Hepatocyte (in vitro differentiated cells): ENCODE results near the gene PSME1. TPM values are rescaled to one million over a fixed set of nuclear protein-coding genes. Genes with fewer than 3 reads are reported as not detected.

Experiments
- DNase-seq: peaks from one replicate; pipeline ENCODE4 v3.0.0-alpha.2; 2016; ENCODE audit warnings: low spot score
- H2AFZ ChIP-seq: fragments of 200-600 bp; sonication (generic); 2 replicates; pipeline ENCODE4 v1.6.0; 2016; ENCODE audit warnings: antibody characterized with exemption, mild to moderate bottlenecking
- H3K27ac ChIP-seq: fragments of 200-600 bp; sonication (generic); 2 replicates; pipeline ENCODE4 v1.5.1; 2016; ENCODE audit warnings: mild to moderate bottlenecking
- H3K27me3 ChIP-seq: fragments of 200-600 bp; sonication (generic); 2 replicates; pipeline ENCODE4 v1.6.1; 2016
- H3K36me3 ChIP-seq: fragments of 200-600 bp; sonication (generic); replicated peaks from 2 replicates; pipeline ENCODE4 v1.5.1; 2016; ENCODE audit warnings: low read depth; ENCODE audit not compliant: insufficient read depth
- H3K4me1 ChIP-seq: fragments of 200-600 bp; sonication (generic); 2 replicates; pipeline ENCODE4 v1.5.1; 2016; ENCODE audit warnings: mild to moderate bottlenecking, moderate library complexity; ENCODE audit not compliant: insufficient read depth
- H3K4me2 ChIP-seq: fragments of 200-600 bp; sonication (generic); 2 replicates; pipeline ENCODE4 v1.6.0; 2016
- H3K4me3 ChIP-seq: fragments of 200-600 bp; sonication (generic); 2 replicates; pipeline ENCODE4 v1.5.1; 2016; ENCODE audit warnings: mild to moderate bottlenecking
- H3K79me2 ChIP-seq: fragments of 200-600 bp; sonication (generic); 2 replicates; pipeline ENCODE4 v1.6.0; 2017; ENCODE audit warnings: mild to moderate bottlenecking
- H3K9me2 ChIP-seq: fragments of 200-600 bp; sonication (generic); replicated peaks from 2 replicates; pipeline ENCODE4 v1.6.0; 2017; ENCODE audit warnings: mild to moderate bottlenecking; ENCODE audit not compliant: insufficient read depth
- H3K9me3 ChIP-seq: fragments of 200-600 bp; sonication (generic); 2 replicates; pipeline ENCODE4 v1.5.1; 2016; ENCODE audit warnings: low read depth, mild to moderate bottlenecking
- H4K20me1 ChIP-seq: fragments of 200-600 bp; sonication (generic); 2 replicates; pipeline ENCODE4 v1.6.0; 2016; ENCODE audit warnings: mild to moderate bottlenecking; ENCODE audit not compliant: insufficient read depth, poor library complexity, severe bottlenecking
- EZH2 ChIP-seq: fragments of 200-600 bp; sonication (generic); IDR thresholded peaks from 2 replicates; pipeline ENCODE4 v1.6.1; 2016; ENCODE audit warnings: antibody characterized with exemption, mild to moderate bottlenecking, borderline replicate concordance
- EZH2phosphoT487 ChIP-seq: fragments of 200-600 bp; sonication (generic); IDR thresholded peaks from one replicate; pipeline ENCODE4 v1.6.1; 2018; ENCODE audit warnings: antibody characterized with exemption, mild to moderate bottlenecking, low read depth, moderate library complexity; ENCODE audit not compliant: unreplicated experiment, severe bottlenecking
- WGBS: methylation state at CpG from one replicate; pipeline ENCODE4 v1.1.6; 2016; ENCODE audit warnings: low lambda C conversion rate; ENCODE audit errors: missing lambda C conversion rate; 5-methylcytosine and 5-hydroxymethylcytosine counted together
- polyA plus RNA-seq: library from polyadenylated mRNA; unstranded; fragments of >200 nt; fragmentation: Nextera tagmentation; extraction: Ambion mirVana; gene quantifications from 2 replicates; pipeline ENCODE4 v1.2.1, GENCODE V29; 2016
- total RNA-seq: library from RNA; depleted of rRNA; stranded (reverse); fragments of >200 nt; gene quantifications from 2 replicates; pipeline ENCODE4 v1.2.3, GENCODE V29; 2014
- TF ChIP-seq, protein P1 (sequence below): fragments of 200-600 bp; sonication (generic); IDR thresholded peaks from 2 replicates; pipeline ENCODE4 v1.5.1; 2016; ENCODE audit warnings: antibody characterized with exemption, mild to moderate bottlenecking; ENCODE audit not compliant: poor library complexity

PSME1 gene
- total and polyA plus RNA-seq, 2 experiments from 2014 or later, result 123 to 238 TPM

DNA sequence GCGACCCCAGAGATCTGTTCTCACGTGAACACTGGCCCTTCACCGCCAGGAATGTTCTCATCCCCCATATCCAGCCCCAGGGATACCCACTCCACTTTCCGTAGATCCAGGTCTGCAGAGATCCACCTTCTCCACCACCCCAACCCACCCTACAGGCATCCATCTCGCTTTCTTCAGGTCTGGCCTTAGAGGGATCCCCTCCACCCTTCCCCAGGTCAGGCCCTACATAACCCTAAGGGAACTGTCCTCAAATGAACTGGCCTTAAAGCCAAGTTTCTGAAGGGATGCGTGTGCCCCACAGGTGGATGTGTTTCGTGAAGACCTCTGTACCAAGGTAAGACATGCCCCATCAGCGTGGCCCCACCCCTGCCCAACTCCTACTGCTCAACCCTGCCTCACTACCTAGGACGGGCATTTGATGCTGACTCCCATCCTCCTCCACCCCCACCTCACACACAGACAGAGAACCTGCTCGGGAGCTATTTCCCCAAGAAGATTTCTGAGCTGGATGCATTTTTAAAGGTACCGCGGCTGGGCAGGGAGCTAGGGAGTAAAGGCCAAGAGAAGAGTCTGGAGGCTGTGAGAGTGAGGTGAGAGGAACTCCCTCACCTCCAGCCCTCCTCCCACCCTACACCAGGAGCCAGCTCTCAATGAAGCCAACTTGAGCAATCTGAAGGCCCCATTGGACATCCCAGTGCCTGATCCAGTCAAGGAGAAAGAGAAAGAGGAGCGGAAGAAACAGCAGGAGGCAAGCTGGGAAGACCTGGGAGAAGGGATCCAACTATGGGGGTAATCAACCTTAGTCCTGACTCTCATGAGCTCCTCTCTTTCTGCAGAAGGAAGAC is 912 bp downstream of the PSME1 start:
- Histone ChIP-seq H2AFZ (no peak overlapping the region), H3K9me3 (no peaks in the 10 kb centered on the region), H4K20me1 (peaks cover 3% of the 10 kb centered on the region), H3K4me2 (peak overlapping the region; percentile 97), H3K9me2 (no peaks in the 10 kb centered on the region), H3K27ac (peak overlapping the region; percentile 89), H3K79me2 (peaks cover 43% of the 10 kb centered on the region), H3K4me3 (peak overlapping the region; percentile 95), H3K4me1 (peaks cover 7% of the 10 kb centered on the region), H3K27me3 (no peaks in the 10 kb centered on the region), H3K36me3 (no peaks in the 10 kb centered on the region)
- 39% methylated on average over 12 of the region's 13 CpGs for WGBS
- no peak for DNase-seq
- TF ChIP-seq, protein P1, sequence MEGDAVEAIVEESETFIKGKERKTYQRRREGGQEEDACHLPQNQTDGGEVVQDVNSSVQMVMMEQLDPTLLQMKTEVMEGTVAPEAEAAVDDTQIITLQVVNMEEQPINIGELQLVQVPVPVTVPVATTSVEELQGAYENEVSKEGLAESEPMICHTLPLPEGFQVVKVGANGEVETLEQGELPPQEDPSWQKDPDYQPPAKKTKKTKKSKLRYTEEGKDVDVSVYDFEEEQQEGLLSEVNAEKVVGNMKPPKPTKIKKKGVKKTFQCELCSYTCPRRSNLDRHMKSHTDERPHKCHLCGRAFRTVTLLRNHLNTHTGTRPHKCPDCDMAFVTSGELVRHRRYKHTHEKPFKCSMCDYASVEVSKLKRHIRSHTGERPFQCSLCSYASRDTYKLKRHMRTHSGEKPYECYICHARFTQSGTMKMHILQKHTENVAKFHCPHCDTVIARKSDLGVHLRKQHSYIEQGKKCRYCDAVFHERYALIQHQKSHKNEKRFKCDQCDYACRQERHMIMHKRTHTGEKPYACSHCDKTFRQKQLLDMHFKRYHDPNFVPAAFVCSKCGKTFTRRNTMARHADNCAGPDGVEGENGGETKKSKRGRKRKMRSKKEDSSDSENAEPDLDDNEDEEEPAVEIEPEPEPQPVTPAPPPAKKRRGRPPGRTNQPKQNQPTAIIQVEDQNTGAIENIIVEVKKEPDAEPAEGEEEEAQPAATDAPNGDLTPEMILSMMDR, result no peak
- no peak for TF ChIP-seq EZH2phosphoT487
- no peak for TF ChIP-seq EZH2

DNA sequence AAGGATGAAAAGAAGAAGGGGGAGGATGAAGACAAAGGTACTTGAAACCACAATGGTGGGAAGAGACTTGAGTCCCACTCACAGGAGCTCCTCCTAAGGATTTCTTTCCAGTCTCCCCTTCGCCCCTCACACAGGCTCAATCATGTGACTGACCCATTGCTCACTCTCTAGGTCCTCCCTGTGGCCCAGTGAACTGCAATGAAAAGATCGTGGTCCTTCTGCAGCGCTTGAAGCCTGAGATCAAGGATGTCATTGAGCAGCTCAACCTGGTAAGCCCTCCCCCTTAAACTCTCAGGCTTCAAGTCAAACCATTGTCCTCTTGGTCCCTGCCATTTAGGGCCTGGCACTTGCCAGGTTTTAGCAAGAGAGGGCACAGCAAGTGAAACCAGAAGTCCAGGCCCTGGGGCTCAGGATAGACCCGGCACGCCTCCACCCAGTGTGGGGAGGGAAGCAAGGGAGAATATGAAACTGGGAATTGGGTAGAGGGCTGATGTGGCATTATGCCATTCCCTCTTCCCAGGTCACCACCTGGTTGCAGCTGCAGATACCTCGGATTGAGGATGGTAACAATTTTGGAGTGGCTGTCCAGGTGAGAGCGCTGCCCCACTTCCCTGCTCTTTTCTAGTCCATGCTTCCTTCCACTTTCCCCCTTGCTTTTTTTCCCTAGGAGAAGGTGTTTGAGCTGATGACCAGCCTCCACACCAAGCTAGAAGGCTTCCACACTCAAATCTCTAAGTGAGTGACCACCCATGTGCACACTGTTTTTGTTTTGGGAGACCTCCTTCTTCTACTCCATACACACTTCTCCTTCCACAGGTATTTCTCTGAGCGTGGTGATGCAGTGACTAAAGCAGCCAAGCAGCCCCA is 1.8 kb downstream of the PSME1 start:
- 95% methylated on average over 8 of the region's 8 CpGs for WGBS
- Histone ChIP-seq H3K4me3 (no peak overlapping the region), H3K4me2 (no peak overlapping the region), H2AFZ (no peak overlapping the region), H3K9me2 (no peaks in the 10 kb centered on the region), H3K4me1 (peaks cover 7% of the 10 kb centered on the region), H3K36me3 (no peaks in the 10 kb centered on the region), H3K27ac (no peak overlapping the region), H4K20me1 (peaks cover 3% of the 10 kb centered on the region), H3K27me3 (no peaks in the 10 kb centered on the region), H3K9me3 (no peaks in the 10 kb centered on the region), H3K79me2 (peaks cover 43% of the 10 kb centered on the region)
- no peak for TF ChIP-seq EZH2
- TF ChIP-seq EZH2phosphoT487, result no peak
- TF ChIP-seq, protein P1, result no peak
- DNase-seq, result no peak

DNA sequence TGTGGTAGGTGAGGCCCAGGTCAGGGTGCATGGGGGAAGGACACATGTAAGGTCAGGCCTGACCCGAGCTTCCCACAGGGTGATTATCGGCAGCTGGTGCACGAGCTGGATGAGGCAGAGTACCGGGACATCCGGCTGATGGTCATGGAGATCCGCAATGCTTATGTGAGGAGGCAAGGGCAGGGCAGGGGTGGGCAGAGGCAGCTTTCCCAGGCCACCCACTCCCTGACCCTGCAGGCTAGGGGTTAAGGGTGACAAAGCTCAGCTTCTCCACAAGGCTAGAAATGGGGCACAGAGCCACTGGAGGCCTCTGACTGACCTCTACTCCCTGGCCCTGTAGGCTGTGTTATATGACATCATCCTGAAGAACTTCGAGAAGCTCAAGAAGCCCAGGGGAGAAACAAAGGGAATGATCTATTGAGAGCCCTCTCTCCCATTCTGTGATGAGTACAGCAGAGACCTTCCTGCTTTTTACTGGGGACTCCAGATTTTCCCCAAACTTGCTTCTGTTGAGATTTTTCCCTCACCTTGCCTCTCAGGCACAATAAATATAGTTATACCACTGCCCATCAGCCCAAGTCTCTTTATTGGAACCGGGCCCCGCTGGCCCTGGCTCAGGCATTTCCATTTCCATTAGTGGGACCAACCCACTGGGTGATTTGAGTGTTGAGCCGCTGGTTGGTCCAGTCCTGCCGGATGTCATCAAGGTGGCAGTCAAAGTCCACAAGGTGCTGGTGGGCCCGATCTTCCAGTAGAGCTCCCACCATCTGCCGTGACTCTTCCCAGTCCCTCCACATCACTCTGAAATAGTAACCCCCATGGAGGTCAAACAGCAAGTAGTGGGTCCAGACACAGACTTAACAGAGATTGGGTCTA is 2.6 kb downstream of the PSME1 start:
- TF ChIP-seq EZH2 (no peak), EZH2phosphoT487 (no peak)
- TF ChIP-seq, protein P1, result no peak
- Histone ChIP-seq H4K20me1 (peaks cover 3% of the 10 kb centered on the region), H3K36me3 (no peaks in the 10 kb centered on the region), H3K27ac (no peak overlapping the region), H3K4me3 (no peak overlapping the region), H3K4me2 (no peak overlapping the region), H3K79me2 (peaks cover 43% of the 10 kb centered on the region), H3K27me3 (no peaks in the 10 kb centered on the region), H3K9me3 (no peaks in the 10 kb centered on the region), H2AFZ (no peak overlapping the region), H3K4me1 (peaks cover 7% of the 10 kb centered on the region), H3K9me2 (no peaks in the 10 kb centered on the region)
- WGBS, result 96% methylated on average over 13 of the region's 13 CpGs
- no peak for DNase-seq
